Endothelial cell of umbilical vein (primary cell): ENCODE data around the gene ZNF280C. TPM values are rescaled to one million over a fixed set of nuclear protein-coding genes. Genes with fewer than 3 reads are reported as not detected.
A peak's percentile ranks its signal among the peaks of the same experiment; 100 is the strongest.

Experiments
- BruUV-seq: library from RNA; stranded (reverse); fragments of 400-500 nt; replicated peaks from 2 replicates; lab custom pipeline; 2021; lab: Mats Ljungman, UMichigan
- CTCF ChIA-PET: fragments of 300-600, 350-600 bp; sonication (Branson Sonifier 250); formaldehyde crosslinking; loops from one replicate; lab custom pipeline; 2021; ENCODE audit warnings: antibody characterized with exemption, inconsistent platforms; lab: Charles Lee
- POLR2A ChIA-PET: fragments of 300-600, 350-600 bp; sonication (Branson Sonifier 250); formaldehyde crosslinking; loops from one replicate; lab custom pipeline; 2021; ENCODE audit warnings: antibody characterized with exemption, inconsistent platforms; lab: Charles Lee
- DNase-seq: peaks from one replicate; pipeline ENCODE4 v3.0.0-alpha.2; 2011; ENCODE audit warnings: low read depth, low spot score
- FAIRE-seq: peaks from 2 replicates; lab custom pipeline; 2011; peaks lifted over from hg19 to GRCh38; lab: Jason Lieb, UNC
- H2AFZ ChIP-seq: 2 replicates; pipeline ENCODE4 v1.6.0; 2012; ENCODE audit warnings: low read depth, low read length, control low read depth, inconsistent platforms
- H3K27ac ChIP-seq: 2 replicates; pipeline ENCODE4 v1.5.1; 2011; ENCODE audit warnings: low read depth, mild to moderate bottlenecking, control low read depth, low read length, moderate library complexity; ENCODE audit not compliant: insufficient read depth
- H3K27me3 ChIP-seq, 2 experiments: 2 replicates each; pipeline versions ENCODE4 v1.6.0 to v1.6.1; 2011; ENCODE audit warnings: low read length in 2 of 2, mixed read lengths in 1 of 2; ENCODE audit not compliant: control insufficient read depth in 2 of 2, insufficient read depth in 2 of 2
- H3K36me3 ChIP-seq, 2 experiments: 2 replicates in 1 of 2; 3 replicates in 1 of 2; pipeline ENCODE4 v1.5.1; 2011; ENCODE audit warnings: low read length in 2 of 2, mild to moderate bottlenecking in 1 of 2, moderate library complexity in 1 of 2; ENCODE audit not compliant: control insufficient read depth in 2 of 2, insufficient read depth in 2 of 2; ENCODE audit errors: extremely low read depth in 1 of 2
- H3K4me1 ChIP-seq: 3 replicates; pipeline ENCODE4 v1.5.1; 2011; ENCODE audit warnings: mild to moderate bottlenecking, low read length; ENCODE audit not compliant: control insufficient read depth, insufficient read depth; ENCODE audit errors: extremely low read depth
- H3K4me2 ChIP-seq: 2 replicates; pipeline ENCODE4 v1.6.1; 2011; ENCODE audit warnings: low read length, control low read depth, mixed read lengths; ENCODE audit not compliant: insufficient read depth
- H3K4me3 ChIP-seq, 3 experiments: fragments of 200-600 bp in 1 of 3; sonication (generic), shearing (Covaris generic) in 1 of 3; replicated peaks in 1 of 3; 2 replicates each; pipeline ENCODE4 v1.5.1; 2011 to 2016; ENCODE audit warnings: control low read depth in 3 of 3, low read length in 3 of 3, mild to moderate bottlenecking in 2 of 3, inconsistent platforms in 1 of 3, low read depth in 1 of 3, moderate library complexity in 1 of 3; ENCODE audit not compliant: insufficient read depth in 1 of 3
- H3K79me2 ChIP-seq: 2 replicates; pipeline ENCODE4 v1.6.0; 2012; ENCODE audit warnings: low read length, inconsistent platforms; ENCODE audit not compliant: control insufficient read depth, insufficient read depth
- H3K9ac ChIP-seq: replicated peaks from 2 replicates; pipeline ENCODE3; 2011; ENCODE audit warnings: low read length, control low read depth; ENCODE audit not compliant: insufficient read depth; ENCODE audit errors: extremely low read depth
- H3K9me1 ChIP-seq: replicated peaks from 3 replicates; pipeline ENCODE4 v1.6.0; 2011; ENCODE audit warnings: mild to moderate bottlenecking, low read length; ENCODE audit not compliant: control insufficient read depth, insufficient read depth; ENCODE audit errors: extremely low read depth
- H3K9me3 ChIP-seq: replicated peaks from 2 replicates; pipeline ENCODE4 v1.5.1; 2012; ENCODE audit warnings: low read length, inconsistent platforms; ENCODE audit not compliant: control insufficient read depth, insufficient read depth
- H4K20me1 ChIP-seq: replicated peaks from 2 replicates; pipeline ENCODE3; 2011; ENCODE audit warnings: mild to moderate bottlenecking, low read length; ENCODE audit not compliant: control insufficient read depth, insufficient read depth; ENCODE audit errors: extremely low read depth
- CTCF ChIP-seq, 2 donors: IDR thresholded peaks; 1 replicate in 1 of 2; 2 replicates in 1 of 2; pipeline ENCODE4 v1.5.1; 2011; ENCODE audit warnings: low read length in 2 of 2, mild to moderate bottlenecking in 2 of 2, moderate library complexity in 2 of 2, control low read depth in 1 of 2, inconsistent platforms in 1 of 2, low read depth in 1 of 2; ENCODE audit not compliant: insufficient read depth in 1 of 2; ENCODE audit errors: extremely low read depth in 1 of 2
- EZH2 ChIP-seq: IDR thresholded peaks from 2 replicates; pipeline ENCODE4 v1.6.1; 2012; ENCODE audit warnings: borderline replicate concordance, low read depth, mild to moderate bottlenecking, moderate library complexity, low read length, inconsistent platforms; ENCODE audit not compliant: severe bottlenecking
- FOS ChIP-seq: IDR thresholded peaks from 2 replicates; pipeline ENCODE4 v1.6.1; 2011; ENCODE audit warnings: mild to moderate bottlenecking, low read length, moderate library complexity, borderline replicate concordance; ENCODE audit not compliant: insufficient read depth
- GATA2 ChIP-seq: IDR thresholded peaks from 2 replicates; pipeline ENCODE4 v1.7.0; 2011; ENCODE audit warnings: low read depth, mild to moderate bottlenecking, moderate library complexity, mixed read lengths, low read length; ENCODE audit not compliant: insufficient read length, insufficient read depth
- MAX ChIP-seq: IDR thresholded peaks from 2 replicates; pipeline ENCODE4 v1.6.1; 2011; ENCODE audit not compliant: insufficient read depth, insufficient read length
- MYC ChIP-seq: IDR thresholded peaks from one replicate; pipeline ENCODE4 v1.6.1; 2011; ENCODE audit warnings: mild to moderate bottlenecking, low read depth, low read length
- dilution Hi-C: fragments of 300-500 bp; cut with MboI; formaldehyde crosslinking; loops from one replicate; pipeline ENCODE4 v1.15.0; 2019; ENCODE audit warnings: low sequenced_read_pairs; ENCODE audit not compliant: extremely low pct_ligation_motif_present
- intact Hi-C: fragments of 100-400 bp; cut with micrococcal nuclease; formaldehyde crosslinking; loops from one replicate; pipeline ENCODE4 v1.10.0; 2022
- polyA plus RNA-seq, 4 experiments: library from polyadenylated mRNA; depleted of rRNA in 3 of 4; stranded (reverse) in 3 of 4; unstranded in 1 of 4; fragments of >200 nt; gene quantifications; 2 replicates each; pipeline versions ENCODE4 v1.2.1 to v1.2.3, GENCODE V29; 2011 to 2012; ENCODE audit warnings: missing spikeins in 1 of 4
- total RNA-seq: library from RNA; stranded (reverse); gene quantifications from 2 replicates; pipeline ENCODE4 v1.2.3, GENCODE V29; 2021

ZNF280C gene
- total and polyA plus RNA-seq, 2 donors (not counting 3 experiments of a cell fraction or from before 2014, with no cell fraction given), result 3.2 to 7.7 TPM

GRCh38 chrX:130166503-130166777 lies 102.3 kb downstream of the ZNF280C start:
- Histone ChIP-seq H3K4me3 (peak overlapping the region; percentile 60 to 91 (median 72)), H3K4me1 (peaks cover 15% of the 10 kb centered on the region), H4K20me1 (no peaks in the 10 kb centered on the region), H2AFZ (peak overlapping the region; percentile 53), H3K79me2 (peaks cover 5% of the 10 kb centered on the region), H3K9me1 (no peaks in the 10 kb centered on the region), H3K9ac (peak overlapping the region; percentile 84), H3K9me3 (no peaks in the 10 kb centered on the region), H3K27me3 (no peaks in the 10 kb centered on the region), H3K4me2 (peak overlapping the region; percentile 92), H3K27ac (peak overlapping the region; percentile 80), H3K36me3 (no peaks in the 10 kb centered on the region)
- no peak for DNase-seq
- intact Hi-C loops (loop anchor here (2.0 kb wide), 2 partner anchors 46 to 82 kb away; no protein-coding TSS in a partner anchor), dilution Hi-C loops (no loop called here)
- TF ChIP-seq FOS, result no peak
- TF ChIP-seq MAX, result no peak
- no peak for TF ChIP-seq CTCF (IDR thresholded peaks at IDR 0.05; ENCODE audit: extremely low read depth in 1 of 2, insufficient read depth in 1 of 2, low read depth in 1 of 2, low read length in 2 of 2)
- TF ChIP-seq EZH2, result no peak
- TF ChIP-seq MYC, result no peak
- TF ChIP-seq GATA2, result no peak
- FAIRE-seq, result no peak
- BruUV-seq, result no TSS peak
- ChIA-PET POLR2A (no interaction called here), CTCF (interaction anchor here (1.4 kb wide), 1 partner anchor 47 kb away, joined by 5 read pairs; no protein-coding TSS in a partner anchor)
